Activated CD8-positive, alpha-beta T cell treated with anti-CD3 and anti-CD28 coated beads for 36 hours (primary cell): ENCODE measurements around the gene RNF213. TPM values are rescaled to one million over a fixed set of nuclear protein-coding genes. Genes with fewer than 3 reads are reported as not detected.

Source experiments
- ATAC-seq: fragments of 200-7000 bp; cut with Tn5 transposase; one replicate; pipeline ENCODE4 v1.10.0; 2021; ENCODE audit warnings: mild to moderate bottlenecking, moderate library complexity
- CTCF ChIA-PET: fragments of 350-600 bp; sonication (Branson Sonifier 250); formaldehyde crosslinking; loops from one replicate; lab custom pipeline; 2021; ENCODE audit warnings: antibody characterized with exemption; lab: Charles Lee
- POLR2A ChIA-PET: fragments of 350-600 bp; sonication (Branson Sonifier 250); formaldehyde crosslinking; loops from one replicate; lab custom pipeline; 2021; ENCODE audit warnings: antibody characterized with exemption; lab: Charles Lee
- DNase-seq: peaks from one replicate; pipeline ENCODE4 v3.0.0-alpha.2; 2020
- H3K27ac Mint-ChIP-seq: one replicate; pipeline ENCODE4 v1.8.0; 2021; ENCODE audit warnings: mild to moderate bottlenecking, mixed read lengths
- H3K27me3 Mint-ChIP-seq: one replicate; pipeline ENCODE4 v1.8.0; 2021; ENCODE audit warnings: mixed read lengths
- H3K36me3 Mint-ChIP-seq: one replicate; pipeline ENCODE4 v1.8.0; 2021; ENCODE audit warnings: low read depth, mixed read lengths
- H3K4me1 Mint-ChIP-seq: one replicate; pipeline ENCODE4 v1.8.0; 2021; ENCODE audit warnings: low read depth, mixed read lengths
- H3K4me3 Mint-ChIP-seq: one replicate; pipeline ENCODE4 v1.8.0; 2021; ENCODE audit warnings: mild to moderate bottlenecking, moderate library complexity, mixed read lengths
- H3K9me3 Mint-ChIP-seq: one replicate; pipeline ENCODE4 v1.8.0; 2021; ENCODE audit warnings: mixed read lengths
- intact Hi-C: fragments of 100-400 bp; cut with micrococcal nuclease; formaldehyde crosslinking; loops from one replicate; pipeline ENCODE4 v1.10.0; 2022
- total RNA-seq, 2 experiments: library from RNA; stranded (reverse); gene quantifications; one replicate each; pipeline ENCODE4 v1.2.3, GENCODE V29; 2021
- TF ChIP-seq, protein P1 (sequence below): fragments of 200-600 bp; IDR thresholded peaks from one replicate; pipeline ENCODE4 v1.8.0; 2022; ENCODE audit warnings: antibody characterized with exemption, mild to moderate bottlenecking

RNF213 gene
- total RNA-seq, 2 experiments from 2014 or later: 131 to 142 TPM

DNA sequence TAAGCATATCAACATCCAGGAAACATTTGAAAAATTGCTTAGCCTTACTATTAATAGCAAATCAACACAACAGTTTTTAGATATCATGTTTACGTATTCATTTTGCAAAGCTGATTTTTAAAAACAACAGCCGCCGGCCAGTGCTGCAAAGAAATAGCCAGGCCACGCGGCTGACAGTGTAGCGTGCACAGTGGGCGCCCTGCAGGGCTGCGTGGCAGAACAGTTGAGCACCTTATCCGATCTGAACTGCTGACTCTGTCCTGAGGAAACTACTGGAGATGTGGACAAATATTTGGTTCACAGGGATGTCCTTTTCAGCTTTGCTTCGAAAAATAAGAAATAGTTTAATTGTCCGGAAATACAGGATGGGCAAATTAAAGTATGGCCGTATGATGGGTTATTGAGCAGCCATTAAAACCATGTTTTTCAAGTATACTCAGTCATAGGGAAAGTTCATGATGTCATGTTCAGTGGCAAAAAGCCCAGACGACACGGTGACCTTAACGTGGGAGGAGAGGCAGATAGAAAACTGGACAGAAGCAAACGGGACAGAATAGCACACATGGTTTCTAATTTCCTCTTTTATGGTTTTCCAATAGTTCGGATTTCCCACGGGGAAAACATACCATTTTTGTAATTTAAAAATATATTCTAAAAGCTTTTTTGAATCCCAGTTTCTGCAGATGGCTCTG, 101.9 kb downstream of the RNF213 start:
- Mint-ChIP-seq H3K27ac (no peak overlapping the region), H3K4me1 (no peaks in the 10 kb centered on the region), H3K4me3 (no peak overlapping the region), H3K9me3 (peaks cover 4% of the 10 kb centered on the region), H3K27me3 (no peaks in the 10 kb centered on the region), H3K36me3 (peaks cover 74% of the 10 kb centered on the region)
- POLR2A ChIA-PET: interaction anchor here (1.6 to 1.7 kb wide), 2 partner anchors 18 to 19 kb away, joined by 3 to 4 read pairs; no protein-coding TSS in a partner anchor
- CTCF ChIA-PET: interaction anchor here (0.7 to 2.5 kb wide), 7 partner anchors 18 to 261 kb away, joined by 3 to 9 read pairs (median 5); partner anchors contain the start of gene GAA
- DNase-seq (no peak), ATAC-seq (no peak)
- TF ChIP-seq, protein P1, sequence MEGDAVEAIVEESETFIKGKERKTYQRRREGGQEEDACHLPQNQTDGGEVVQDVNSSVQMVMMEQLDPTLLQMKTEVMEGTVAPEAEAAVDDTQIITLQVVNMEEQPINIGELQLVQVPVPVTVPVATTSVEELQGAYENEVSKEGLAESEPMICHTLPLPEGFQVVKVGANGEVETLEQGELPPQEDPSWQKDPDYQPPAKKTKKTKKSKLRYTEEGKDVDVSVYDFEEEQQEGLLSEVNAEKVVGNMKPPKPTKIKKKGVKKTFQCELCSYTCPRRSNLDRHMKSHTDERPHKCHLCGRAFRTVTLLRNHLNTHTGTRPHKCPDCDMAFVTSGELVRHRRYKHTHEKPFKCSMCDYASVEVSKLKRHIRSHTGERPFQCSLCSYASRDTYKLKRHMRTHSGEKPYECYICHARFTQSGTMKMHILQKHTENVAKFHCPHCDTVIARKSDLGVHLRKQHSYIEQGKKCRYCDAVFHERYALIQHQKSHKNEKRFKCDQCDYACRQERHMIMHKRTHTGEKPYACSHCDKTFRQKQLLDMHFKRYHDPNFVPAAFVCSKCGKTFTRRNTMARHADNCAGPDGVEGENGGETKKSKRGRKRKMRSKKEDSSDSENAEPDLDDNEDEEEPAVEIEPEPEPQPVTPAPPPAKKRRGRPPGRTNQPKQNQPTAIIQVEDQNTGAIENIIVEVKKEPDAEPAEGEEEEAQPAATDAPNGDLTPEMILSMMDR: no peak
- intact Hi-C loops: no loop called here

DNA sequence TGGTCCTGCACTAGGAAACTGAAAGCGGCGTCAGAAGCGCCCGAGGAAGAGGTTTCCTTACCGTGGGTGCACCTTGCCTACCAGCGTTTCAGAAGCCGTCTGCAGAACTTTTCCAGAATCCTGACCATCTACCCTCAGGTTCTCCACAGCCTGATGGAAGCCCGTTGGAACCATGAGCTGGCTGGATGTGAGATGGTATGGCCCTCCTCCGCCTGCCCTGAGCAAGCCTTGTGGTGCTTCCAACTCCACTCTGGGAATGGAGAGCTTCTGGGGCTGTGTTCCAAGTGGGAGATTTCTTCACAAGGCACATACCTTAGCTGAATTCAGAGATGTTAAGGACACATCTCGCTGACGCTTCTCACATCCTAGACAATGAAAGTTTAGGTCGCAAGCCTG, 102.5 kb downstream of the RNF213 start:
- H3K4me1 Mint-ChIP-seq: no peaks in the 10 kb centered on the region
- H3K36me3 Mint-ChIP-seq: peaks cover 76% of the 10 kb centered on the region
- ATAC-seq (no peak), DNase-seq (no peak)
- H3K27ac Mint-ChIP-seq: no peak overlapping the region
- no peaks in the 10 kb centered on the region for H3K27me3 Mint-ChIP-seq
- TF ChIP-seq, protein P1: no peak
- ChIA-PET POLR2A (interaction anchor here (1.6 kb wide), 1 partner anchor 19 kb away, joined by 3 read pairs; no protein-coding TSS in a partner anchor), CTCF (interaction anchor here (0.9 to 2.5 kb wide), 2 partner anchors 19 to 31 kb away, joined by 3 to 9 read pairs; no protein-coding TSS in a partner anchor)
- intact Hi-C loops: no loop called here
- H3K4me3 Mint-ChIP-seq: no peak overlapping the region
- peaks cover 4% of the 10 kb centered on the region for H3K9me3 Mint-ChIP-seq

DNA sequence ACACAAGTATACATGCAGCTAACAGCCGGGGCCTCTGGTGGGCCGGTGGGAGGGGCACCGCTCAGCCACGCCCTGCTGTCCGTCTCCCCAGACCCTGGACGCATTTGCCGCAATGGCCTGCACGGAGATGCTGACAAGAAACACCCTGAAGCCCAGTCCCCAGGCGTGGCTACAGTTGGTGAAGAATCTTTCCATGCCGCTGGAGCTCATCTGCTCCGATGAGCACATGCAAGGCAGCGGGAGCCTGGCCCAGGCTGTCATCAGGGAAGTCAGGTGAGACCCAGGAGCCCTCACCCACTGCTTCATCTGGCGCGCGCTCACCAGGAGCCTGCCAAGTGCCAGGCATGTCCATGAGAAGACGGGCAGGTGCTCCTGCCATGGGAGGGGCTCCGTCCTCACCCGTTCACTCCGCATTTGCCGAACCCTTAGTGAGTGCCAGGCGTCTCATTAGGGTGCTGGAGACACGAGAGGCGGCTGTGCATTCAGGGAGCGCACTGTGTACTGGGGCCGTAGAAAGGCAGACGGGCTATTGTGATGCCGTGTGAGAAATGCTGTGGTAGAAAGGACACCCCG, 103.0 kb downstream of the RNF213 start:
- ATAC-seq (no peak), DNase-seq (no peak)
- Mint-ChIP-seq H3K27me3 (no peaks in the 10 kb centered on the region), H3K36me3 (peaks cover 73% of the 10 kb centered on the region), H3K4me3 (no peak overlapping the region), H3K4me1 (no peaks in the 10 kb centered on the region), H3K9me3 (peaks cover 4% of the 10 kb centered on the region), H3K27ac (no peak overlapping the region)
- ChIA-PET POLR2A (interaction anchor here (1.6 kb wide), 1 partner anchor 18 kb away, joined by 3 read pairs; no protein-coding TSS in a partner anchor), CTCF (interaction anchor here (0.9 to 2.5 kb wide), 2 partner anchors 19 to 32 kb away, joined by 3 to 9 read pairs; no protein-coding TSS in a partner anchor)
- intact Hi-C loops: no loop called here
- TF ChIP-seq, protein P1: no peak

DNA sequence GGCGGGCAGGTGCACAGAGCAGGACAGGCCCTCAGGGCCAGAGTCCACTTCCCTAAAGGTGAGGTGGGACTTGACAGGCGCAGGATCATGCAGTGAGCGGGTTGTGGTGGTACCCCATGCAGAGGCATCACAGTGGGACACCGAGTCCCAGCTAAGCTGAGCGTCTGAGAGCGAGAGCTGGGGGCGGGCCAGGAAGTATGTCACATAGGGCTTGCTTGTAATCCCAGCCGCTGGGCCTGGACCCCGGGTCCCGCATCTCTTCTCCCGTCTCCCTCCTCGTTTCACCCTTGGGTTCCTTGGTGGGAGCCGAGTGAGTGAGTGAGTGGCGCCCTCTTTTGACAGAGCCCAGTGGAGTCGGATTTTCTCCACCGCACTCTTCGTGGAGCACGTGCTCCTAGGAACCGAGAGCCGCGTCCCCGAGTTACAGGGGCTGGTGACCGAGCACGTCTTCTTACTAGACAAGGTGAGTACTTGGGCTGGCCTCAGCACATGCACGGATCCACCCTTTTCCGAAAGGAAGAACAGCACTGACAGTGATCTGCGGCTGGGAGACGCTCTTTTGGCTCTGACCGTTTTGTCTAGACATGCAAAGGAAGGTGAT, 103.5 kb downstream of the RNF213 start:
- ATAC-seq (no peak), DNase-seq (peak; percentile 47)
- Mint-ChIP-seq H3K27me3 (no peaks in the 10 kb centered on the region), H3K36me3 (peaks cover 74% of the 10 kb centered on the region), H3K4me1 (no peaks in the 10 kb centered on the region), H3K27ac (no peak overlapping the region), H3K9me3 (peaks cover 4% of the 10 kb centered on the region), H3K4me3 (no peak overlapping the region)
- ChIA-PET CTCF (interaction anchor here (1.4 kb wide), 1 partner anchor 168 kb away, joined by 7 read pairs; no protein-coding TSS in a partner anchor), POLR2A (interaction anchor here (1.2 kb wide), 1 partner anchor 12 kb away, joined by 3 read pairs; no protein-coding TSS in a partner anchor)
- TF ChIP-seq, protein P1: peak; percentile 11
- intact Hi-C loops: no loop called here
